ENCODE results near the gene SH2D2A. TPM values are rescaled to one million over a fixed set of nuclear protein-coding genes. Genes with fewer than 3 reads are reported as not detected.

SH2D2A gene
- total and polyA plus RNA-seq, 2 of the 4 experiments (the other 2 are of a cell fraction), result not detected

- Histone ChIP-seq H3K36me3 (ENCODE audit: control insufficient read depth, insufficient read depth, low read length) (peaks cover 43% of the 10 kb centered on the region), H4K91ac (ENCODE audit: insufficient read depth, low read depth, low read length) (no peak overlapping the region), H3K9me1 (ENCODE audit: insufficient read depth, low read length) (peaks cover 6% of the 10 kb centered on the region), H3K14ac (replicated peaks; ENCODE audit: low read depth, low read length) (no peak overlapping the region), H4K20me1 (ENCODE audit: insufficient read depth, low read length) (peaks cover 25% of the 10 kb centered on the region), H4K8ac (ENCODE audit: low read depth in 2 of 2, low read length in 2 of 2) (no peak overlapping the region), H3K27me3 (ENCODE audit: control insufficient read depth, insufficient read depth, low read length) (no peaks in the 10 kb centered on the region), H2BK15ac (ENCODE audit: low read depth, low read length) (no peak overlapping the region), H3K4me1 (ENCODE audit: control insufficient read depth, insufficient read depth, low read length) (no peaks in the 10 kb centered on the region), H3K56ac (ENCODE audit: extremely low read depth, insufficient read depth, low read length) (no peak overlapping the region), H2AK9ac (replicated peaks; ENCODE audit: low read depth, low read length, poor library complexity) (no peak overlapping the region), H4K5ac (ENCODE audit: low read depth, low read length) (no peak overlapping the region), H3K27ac (ENCODE audit: insufficient read depth, low read length) (no peak overlapping the region), H2BK120ac (ENCODE audit: low read depth, low read length) (no peak overlapping the region), H3K23ac (ENCODE audit: low read depth, low read length) (no peak overlapping the region), H3K4me3 (ENCODE audit: insufficient read depth, low read depth, low read length) (no peak overlapping the region), H2AK5ac (ENCODE audit: low read depth, low read length) (no peak overlapping the region), H3K18ac (ENCODE audit: low read depth, low read length) (no peak overlapping the region), H3K79me1 (ENCODE audit: low read depth in 1 of 2, low read length in 2 of 2) (peaks cover 13 to 36% of the 10 kb centered on the region in 2 experiments), H2BK5ac (ENCODE audit: low read depth, low read length, poor library complexity, severe bottlenecking) (no peak overlapping the region), H3K4ac (ENCODE audit: low read depth, low read length) (no peak overlapping the region), H3K4me2 (ENCODE audit: low read depth, low read length) (no peak overlapping the region), H3K9ac (ENCODE audit: low read depth, low read length) (no peak overlapping the region), H2BK20ac (ENCODE audit: low read depth, low read length) (no peak overlapping the region), H3K9me3 (ENCODE audit: control insufficient read depth, insufficient read depth, low read length) (no peaks in the 10 kb centered on the region), H2AFZ (replicated peaks; ENCODE audit: low read length, poor library complexity) (no peak overlapping the region)
- ChIA-PET POLR2A (ENCODE audit: unreplicated experiment) (no interaction called here), CTCF (interaction anchor here (0.6 kb wide), 1 partner anchor 146 kb away, joined by 5 read pairs; no protein-coding TSS in a partner anchor)
- TF ChIP-seq MAFK (IDR thresholded peaks at IDR 0.05; ENCODE audit: low read depth, low read length) (no peak), NFE2L2 (IDR thresholded peaks at IDR 0.05; ENCODE audit: low read depth, low read length) (no peak), MXI1 (IDR thresholded peaks at IDR 0.05; ENCODE audit: borderline replicate concordance, low read depth, low read length) (no peak), FOS (IDR thresholded peaks at IDR 0.05; ENCODE audit: low read depth, low read length) (no peak), CHD1 (IDR thresholded peaks at IDR 0.05; ENCODE audit: low read depth, low read length) (no peak), CEBPB (IDR thresholded peaks at IDR 0.05; ENCODE audit: low read depth, low read length) (no peak), SMC3 (IDR thresholded peaks at IDR 0.05; ENCODE audit: low read depth, low read length) (no peak), BHLHE40 (IDR thresholded peaks at IDR 0.05; ENCODE audit: low read depth, low read length) (no peak), MAZ (IDR thresholded peaks at IDR 0.05; ENCODE audit: borderline replicate concordance, low read depth, low read length) (no peak), RCOR1 (IDR thresholded peaks at IDR 0.05; ENCODE audit: insufficient replicate concordance, low read length) (no peak), POLR2A (IDR thresholded peaks at IDR 0.05; ENCODE audit: low read depth, low read length) (no peak), ELK1 (IDR thresholded peaks at IDR 0.05; ENCODE audit: borderline replicate concordance, low read depth, low read length) (no peak), RAD21 (IDR thresholded peaks at IDR 0.05; ENCODE audit: low read length) (no peak)
- TF ChIP-seq, protein P1, sequence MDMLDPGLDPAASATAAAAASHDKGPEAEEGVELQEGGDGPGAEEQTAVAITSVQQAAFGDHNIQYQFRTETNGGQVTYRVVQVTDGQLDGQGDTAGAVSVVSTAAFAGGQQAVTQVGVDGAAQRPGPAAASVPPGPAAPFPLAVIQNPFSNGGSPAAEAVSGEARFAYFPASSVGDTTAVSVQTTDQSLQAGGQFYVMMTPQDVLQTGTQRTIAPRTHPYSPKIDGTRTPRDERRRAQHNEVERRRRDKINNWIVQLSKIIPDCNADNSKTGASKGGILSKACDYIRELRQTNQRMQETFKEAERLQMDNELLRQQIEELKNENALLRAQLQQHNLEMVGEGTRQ (IDR thresholded peaks at IDR 0.05; ENCODE audit: low read depth, low read length), result no peak
- TF ChIP-seq, protein P2, sequence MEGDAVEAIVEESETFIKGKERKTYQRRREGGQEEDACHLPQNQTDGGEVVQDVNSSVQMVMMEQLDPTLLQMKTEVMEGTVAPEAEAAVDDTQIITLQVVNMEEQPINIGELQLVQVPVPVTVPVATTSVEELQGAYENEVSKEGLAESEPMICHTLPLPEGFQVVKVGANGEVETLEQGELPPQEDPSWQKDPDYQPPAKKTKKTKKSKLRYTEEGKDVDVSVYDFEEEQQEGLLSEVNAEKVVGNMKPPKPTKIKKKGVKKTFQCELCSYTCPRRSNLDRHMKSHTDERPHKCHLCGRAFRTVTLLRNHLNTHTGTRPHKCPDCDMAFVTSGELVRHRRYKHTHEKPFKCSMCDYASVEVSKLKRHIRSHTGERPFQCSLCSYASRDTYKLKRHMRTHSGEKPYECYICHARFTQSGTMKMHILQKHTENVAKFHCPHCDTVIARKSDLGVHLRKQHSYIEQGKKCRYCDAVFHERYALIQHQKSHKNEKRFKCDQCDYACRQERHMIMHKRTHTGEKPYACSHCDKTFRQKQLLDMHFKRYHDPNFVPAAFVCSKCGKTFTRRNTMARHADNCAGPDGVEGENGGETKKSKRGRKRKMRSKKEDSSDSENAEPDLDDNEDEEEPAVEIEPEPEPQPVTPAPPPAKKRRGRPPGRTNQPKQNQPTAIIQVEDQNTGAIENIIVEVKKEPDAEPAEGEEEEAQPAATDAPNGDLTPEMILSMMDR (conservative IDR thresholded peaks at IDR 0.05; ENCODE audit: low read depth, low read length), result no peak
- WGBS, 2 experiments (ENCODE audit: extremely low coverage in 2 of 2, insufficient read length in 1 of 2), result 94% methylated on average over 2 of the region's 4 CpGs; no CpG with 5 or more reads in 1 of the 2 experiments
- in situ Hi-C loops (cut with MboI; ENCODE audit: low sequenced_read_pairs) (no loop called here), dilution Hi-C loops (cut with HindIII; ENCODE audit: low sequenced_read_pairs, unreplicated experiment) (no loop called here), intact Hi-C loops (cut with micrococcal nuclease) (no loop called here)
- no peak for ATAC-seq (ENCODE audit: low read depth)
- BruUV-seq (replicated peaks), result no TSS peak
- DNase-seq, result no peak
These were observed 26.9 kb downstream of the SH2D2A start for GRCh38 chr1:156789621-156790318.
